Liver (tissue), 3 donors: ENCODE results near the gene ATXN7L1.

Source experiments
- CTCF ChIP-seq: fragments of 150-350 bp; IDR thresholded peaks from 2 replicates; pipeline ENCODE4 v1.5.1; 2017; ENCODE audit warnings: improper control_type of control experiment, low read depth, low read length; ENCODE audit not compliant: missing input control
- FOXA1 ChIP-seq: IDR thresholded peaks from 2 replicates; pipeline ENCODE4 v1.6.1; 2016; ENCODE audit warnings: antibody characterized with exemption
- GABPA ChIP-seq, 2 donors: IDR thresholded peaks in 1 of 2; conservative IDR thresholded peaks in 1 of 2; 2 replicates each; pipeline ENCODE4 v1.6.1; 2016; ENCODE audit warnings: antibody characterized with exemption in 2 of 2, mild to moderate bottlenecking in 1 of 2, moderate library complexity in 1 of 2
- JUND ChIP-seq, 2 donors: IDR thresholded peaks; 2 replicates each; pipeline ENCODE4 v1.6.1; 2016; ENCODE audit warnings: antibody characterized with exemption in 2 of 2
- MAX ChIP-seq: IDR thresholded peaks from 2 replicates; pipeline ENCODE4 v1.6.1; 2016; ENCODE audit warnings: antibody characterized with exemption
- RAD21 ChIP-seq, 2 donors: IDR thresholded peaks; 2 replicates each; pipeline ENCODE4 v1.6.1; 2016; ENCODE audit warnings: antibody characterized with exemption in 2 of 2, mild to moderate bottlenecking in 2 of 2
- REST ChIP-seq: IDR thresholded peaks from 2 replicates; pipeline ENCODE4 v1.6.1; 2016; ENCODE audit warnings: antibody characterized with exemption, mild to moderate bottlenecking
- RXRA ChIP-seq, 2 donors: IDR thresholded peaks; 2 replicates each; pipeline ENCODE4 v1.6.1; 2017 to 2018; ENCODE audit warnings: antibody characterized with exemption in 2 of 2, mild to moderate bottlenecking in 1 of 2
- SP1 ChIP-seq: IDR thresholded peaks from 2 replicates; pipeline ENCODE4 v1.6.1; 2018; ENCODE audit warnings: antibody characterized with exemption, mild to moderate bottlenecking
- TAF1 ChIP-seq: conservative IDR thresholded peaks from 2 replicates; pipeline ENCODE4 v1.6.1; 2016; ENCODE audit warnings: antibody characterized with exemption, mild to moderate bottlenecking
- YY1 ChIP-seq: IDR thresholded peaks from 2 replicates; pipeline ENCODE4 v1.6.1; 2016; ENCODE audit warnings: antibody characterized with exemption, mild to moderate bottlenecking
- donor health status: healthy.
- donor health status: healthy.

- TF ChIP-seq JUND (IDR thresholded peaks at IDR 0.05) (peak; percentile 56 to 65), CTCF (no peak), RAD21 (IDR thresholded peaks at IDR 0.05) (peak; percentile 41 to 65), RXRA (IDR thresholded peaks at IDR 0.05) (peak; percentile 68 to 85), GABPA (IDR thresholded peaks at IDR 0.05 in 1 of 2, conservative IDR thresholded peaks at IDR 0.05 in 1 of 2) (peak in 1 of 2 donors; percentile 13), YY1 (peak; percentile 76), REST (peak; percentile 90), TAF1 (peak; percentile 84), MAX (peak; percentile 88), SP1 (peak; percentile 74), FOXA1 (peak; percentile 93)
Measured at GRCh38 chr7:105691680-105692564, 184.5 kb downstream of the ATXN7L1 start.
